ENCODE measurements around the gene BCR.

GRCh38 chr22:23245799-23246136 lies 65.5 kb downstream of the BCR start:
- TF ChIP-seq CTCF (conservative IDR thresholded peaks at IDR 0.05 in 1 of 2, IDR thresholded peaks at IDR 0.05 in 1 of 2; ENCODE audit: low read depth in 1 of 2, low read length in 2 of 2) (no peak), EZH2 (IDR thresholded peaks at IDR 0.05; ENCODE audit: low read length, missing control alignments) (no peak)
